ENCODE results near the gene FAM210B.

FAM210B gene

DNA sequence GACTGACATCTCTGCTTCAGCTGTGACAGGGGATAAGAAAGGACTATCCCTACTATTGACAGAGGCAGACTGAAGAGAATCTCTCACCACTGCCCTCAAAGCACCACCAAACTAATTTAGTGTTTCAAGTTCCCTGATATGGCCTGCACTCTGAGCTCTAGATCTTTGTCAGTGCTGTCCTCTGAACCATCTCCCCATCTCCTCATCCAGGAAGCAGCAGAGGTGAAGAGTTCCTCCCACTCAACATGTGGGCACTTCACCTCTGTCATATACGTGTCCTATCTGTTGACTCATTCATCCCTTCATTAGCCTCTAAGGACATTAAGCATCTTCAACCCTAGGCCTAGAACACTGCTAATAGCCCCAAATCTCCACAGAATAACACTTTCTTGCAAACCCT lies 14.1 kb downstream of the FAM210B start:
- DNase-seq (ENCODE audit: extremely low read depth, low read depth): no peak
- TF ChIP-seq, protein P1, sequence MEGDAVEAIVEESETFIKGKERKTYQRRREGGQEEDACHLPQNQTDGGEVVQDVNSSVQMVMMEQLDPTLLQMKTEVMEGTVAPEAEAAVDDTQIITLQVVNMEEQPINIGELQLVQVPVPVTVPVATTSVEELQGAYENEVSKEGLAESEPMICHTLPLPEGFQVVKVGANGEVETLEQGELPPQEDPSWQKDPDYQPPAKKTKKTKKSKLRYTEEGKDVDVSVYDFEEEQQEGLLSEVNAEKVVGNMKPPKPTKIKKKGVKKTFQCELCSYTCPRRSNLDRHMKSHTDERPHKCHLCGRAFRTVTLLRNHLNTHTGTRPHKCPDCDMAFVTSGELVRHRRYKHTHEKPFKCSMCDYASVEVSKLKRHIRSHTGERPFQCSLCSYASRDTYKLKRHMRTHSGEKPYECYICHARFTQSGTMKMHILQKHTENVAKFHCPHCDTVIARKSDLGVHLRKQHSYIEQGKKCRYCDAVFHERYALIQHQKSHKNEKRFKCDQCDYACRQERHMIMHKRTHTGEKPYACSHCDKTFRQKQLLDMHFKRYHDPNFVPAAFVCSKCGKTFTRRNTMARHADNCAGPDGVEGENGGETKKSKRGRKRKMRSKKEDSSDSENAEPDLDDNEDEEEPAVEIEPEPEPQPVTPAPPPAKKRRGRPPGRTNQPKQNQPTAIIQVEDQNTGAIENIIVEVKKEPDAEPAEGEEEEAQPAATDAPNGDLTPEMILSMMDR (IDR thresholded peaks at IDR 0.05; ENCODE audit: low read depth, low read length): no peak

DNA sequence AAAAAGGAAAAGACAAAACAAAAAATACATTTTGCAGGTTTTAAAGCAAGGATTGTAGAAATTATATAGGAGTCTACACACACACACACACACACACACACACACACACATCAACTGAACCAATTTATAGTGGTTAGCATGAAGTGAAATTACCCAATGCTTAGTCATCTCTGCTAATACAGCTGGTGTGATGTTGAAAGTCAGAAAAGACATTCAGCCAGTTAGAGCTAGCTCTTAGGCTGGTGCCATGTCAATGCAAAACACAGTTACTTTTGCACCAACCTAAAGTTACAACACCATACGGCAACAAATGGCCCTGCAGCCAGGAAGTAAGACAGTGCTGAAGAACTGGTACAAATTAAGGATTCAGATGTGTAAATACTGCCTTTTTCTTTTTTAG lies 15.2 kb downstream of the FAM210B start:
- TF ChIP-seq, protein P1 (IDR thresholded peaks at IDR 0.05; ENCODE audit: low read depth, low read length): no peak
- DNase-seq (ENCODE audit: extremely low read depth, low read depth): peak; percentile 90

DNA sequence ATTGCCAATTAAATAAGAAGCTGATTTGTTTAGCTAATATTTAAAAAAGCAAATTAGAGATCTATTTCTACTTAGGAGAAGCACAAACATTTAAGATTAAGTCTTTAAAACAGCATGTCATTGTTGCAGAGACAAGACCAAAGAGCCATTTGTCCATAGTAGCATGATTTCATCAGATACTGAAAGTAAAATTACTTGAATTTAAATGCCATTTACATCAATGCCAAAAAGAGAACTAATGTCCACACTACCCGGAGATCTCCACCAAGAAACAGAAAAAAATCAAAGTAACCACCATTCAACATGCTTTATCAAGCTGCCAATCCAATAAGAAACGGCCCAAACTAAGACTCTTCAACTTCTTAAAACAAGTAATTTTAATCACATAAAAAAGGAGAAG lies 17.6 kb downstream of the FAM210B start:
- no peak for DNase-seq (ENCODE audit: extremely low read depth, low read depth)
- TF ChIP-seq, protein P1 (IDR thresholded peaks at IDR 0.05; ENCODE audit: low read depth, low read length): no peak

DNA sequence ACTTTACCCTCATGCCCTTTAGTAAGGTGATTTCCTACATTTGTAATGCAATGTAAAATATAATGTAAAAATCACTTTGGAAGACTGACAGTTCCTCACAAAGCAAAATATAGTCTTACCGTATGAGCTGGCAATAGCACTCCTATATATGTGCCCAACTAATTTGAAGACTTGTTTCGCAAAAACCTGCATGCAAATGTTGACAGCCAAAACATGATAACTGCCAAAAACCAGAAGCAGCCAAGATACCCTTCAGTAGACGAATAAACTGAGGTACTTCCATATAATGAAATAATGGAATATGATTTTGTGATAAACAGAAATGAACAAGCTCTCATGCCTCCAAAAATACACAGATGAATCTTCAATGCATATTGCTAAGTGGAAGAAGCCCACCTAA lies 19.6 kb downstream of the FAM210B start:
- TF ChIP-seq, protein P1 (IDR thresholded peaks at IDR 0.05; ENCODE audit: low read depth, low read length): no peak
- no peak for DNase-seq (ENCODE audit: extremely low read depth, low read depth)

DNA sequence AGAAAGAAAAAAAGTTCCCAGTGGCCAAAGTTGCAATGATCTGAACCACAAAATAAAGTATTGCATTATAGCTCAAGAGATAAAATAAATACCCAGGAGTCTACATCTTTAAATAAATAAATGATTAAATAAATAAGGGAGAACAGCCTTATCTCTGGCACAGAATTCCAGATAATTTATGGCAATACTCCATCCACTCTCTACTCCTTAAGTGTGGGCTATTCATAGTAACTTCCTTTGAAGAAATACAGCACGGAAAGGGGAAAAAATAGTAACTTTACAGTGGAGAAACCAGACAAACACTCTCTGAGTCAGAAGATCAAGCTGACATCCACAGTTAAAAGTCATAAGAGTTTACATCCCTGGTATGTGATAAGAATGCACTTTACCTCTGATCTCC lies 21.6 kb downstream of the FAM210B start:
- TF ChIP-seq, protein P1 (IDR thresholded peaks at IDR 0.05; ENCODE audit: low read depth, low read length): no peak

DNA sequence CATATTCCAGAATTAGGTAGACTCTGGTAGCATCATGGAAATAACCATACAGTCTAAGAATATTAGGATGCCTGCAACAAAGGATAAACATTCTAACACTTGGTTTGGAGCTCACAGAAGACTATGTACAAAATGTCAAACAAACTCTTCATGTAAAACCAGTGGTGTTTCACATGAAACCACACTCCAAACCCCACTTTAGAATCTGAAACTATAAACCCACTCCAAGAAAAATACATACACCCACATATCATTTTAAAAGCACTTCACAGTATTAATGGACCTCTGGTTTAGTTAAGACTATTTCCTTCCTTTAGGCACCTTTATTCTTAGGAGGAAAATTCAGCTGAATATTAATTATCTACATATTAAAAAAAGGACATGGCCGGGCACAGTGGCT lies 22.7 kb downstream of the FAM210B start:
- no peak for DNase-seq (ENCODE audit: extremely low read depth, low read depth)
- TF ChIP-seq, protein P1 (IDR thresholded peaks at IDR 0.05; ENCODE audit: low read depth, low read length): no peak

More for the DNA sequence above, 21.6 kb downstream of the FAM210B start:
- no peak for DNase-seq (ENCODE audit: extremely low read depth, low read depth)

DNA sequence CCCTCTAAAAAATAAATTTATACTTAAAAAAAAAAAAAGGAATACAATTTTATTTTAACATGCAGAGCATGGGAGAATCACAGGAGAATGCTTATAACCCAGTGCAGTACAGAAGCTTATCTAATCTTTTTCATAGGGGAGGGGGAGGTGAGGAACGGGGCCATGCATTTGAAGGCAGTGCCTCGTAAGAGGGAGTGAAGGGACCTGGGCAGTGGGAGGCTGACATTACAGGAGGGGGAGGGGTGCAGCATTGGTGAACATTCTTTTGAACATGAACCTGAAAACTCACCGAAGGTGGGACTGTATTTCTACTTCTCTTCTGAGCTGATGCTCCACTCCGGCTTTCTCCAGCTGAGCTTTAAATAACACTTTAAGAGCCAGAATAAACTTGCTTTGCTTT lies 23.9 kb downstream of the FAM210B start:
- DNase-seq (ENCODE audit: extremely low read depth, low read depth): no peak
- TF ChIP-seq, protein P1 (IDR thresholded peaks at IDR 0.05; ENCODE audit: low read depth, low read length): no peak
